H1 (cell line): Measurements from ENCODE around the gene AGPS. TPM values are rescaled to one million over a fixed set of nuclear protein-coding genes. Genes with fewer than 3 reads are reported as not detected.

Source experiments
- CTCF ChIA-PET: fragments of 300-600 bp; sonication (Branson Sonifier 250); formaldehyde crosslinking; loops from one replicate; lab custom pipeline; 2021; ENCODE audit not compliant: partially characterized antibody; lab: Charles Lee
- POLR2A ChIA-PET: fragments of 300-600 bp; sonication (Branson Sonifier 250); formaldehyde crosslinking; loops from one replicate; lab custom pipeline; 2021; ENCODE audit warnings: inconsistent platforms; ENCODE audit not compliant: partially characterized antibody; lab: Charles Lee
- DNase-seq, 2 experiments: peaks; one replicate each; pipeline versions ENCODE4 v3.0.0 to v3.0.0-alpha.2; 2010 to 2022; ENCODE audit warnings: low spot score in 2 of 2, low read depth in 1 of 2, mixed read lengths in 1 of 2
- FAIRE-seq: peaks from 2 replicates; lab custom pipeline; 2011; peaks lifted over from hg19 to GRCh38; lab: Jason Lieb, UNC
- H2AFZ ChIP-seq: 2 replicates; pipeline ENCODE4 v1.8.1; 2012; ENCODE audit warnings: low read length, inconsistent platforms
- H2AK5ac ChIP-seq: 2 replicates; pipeline ENCODE4 v1.6.1; 2013; ENCODE audit warnings: low read depth, low read length
- H2BK120ac ChIP-seq: replicated peaks from 2 replicates; pipeline ENCODE3; 2013; ENCODE audit warnings: low read depth, low read length, inconsistent platforms
- H2BK12ac ChIP-seq: 2 replicates; pipeline ENCODE4 v1.6.1; 2013; ENCODE audit warnings: low read depth, low read length
- H2BK15ac ChIP-seq: 2 replicates; pipeline ENCODE4 v1.6.1; 2013; ENCODE audit warnings: low read length
- H2BK20ac ChIP-seq: 2 replicates; pipeline ENCODE4 v1.6.1; 2013; ENCODE audit warnings: low read length
- H2BK5ac ChIP-seq: 2 replicates; pipeline ENCODE4 v1.6.1; 2013; ENCODE audit warnings: low read depth, low read length
- H3K14ac ChIP-seq: 2 replicates; pipeline ENCODE4 v1.6.1; 2013; ENCODE audit warnings: inconsistent platforms; ENCODE audit not compliant: insufficient read length
- H3K18ac ChIP-seq: 2 replicates; pipeline ENCODE4 v1.6.1; 2013; ENCODE audit warnings: low read length; ENCODE audit errors: extremely low read depth
- H3K23ac ChIP-seq: 2 replicates; pipeline ENCODE4 v1.6.1; 2013; ENCODE audit warnings: inconsistent platforms; ENCODE audit not compliant: insufficient read length
- H3K23me2 ChIP-seq: 2 replicates; pipeline ENCODE4 v1.6.1; 2013; ENCODE audit warnings: low read depth, low read length
- H3K27ac ChIP-seq: 2 replicates; pipeline ENCODE4 v1.6.1; 2011; ENCODE audit warnings: low read depth, low read length, inconsistent platforms
- H3K27me3 ChIP-seq, 4 experiments: replicated peaks in 1 of 4; 1 replicate in 1 of 4; 2 replicates in 3 of 4; pipeline versions ENCODE4 v1.6.1 to v1.8.1; 2011 to 2013; ENCODE audit warnings: low read length in 3 of 4, mild to moderate bottlenecking in 3 of 4, inconsistent platforms in 2 of 4, mixed read lengths in 2 of 4, moderate library complexity in 1 of 4; ENCODE audit not compliant: control insufficient read depth in 3 of 4, insufficient read depth in 3 of 4; ENCODE audit errors: extremely low read depth in 1 of 4
- H3K36me3 ChIP-seq, 4 experiments: 2 replicates each; pipeline versions ENCODE4 v1.6.1 to v1.8.1; 2011 to 2013; ENCODE audit warnings: mild to moderate bottlenecking in 4 of 4, low read length in 3 of 4, moderate library complexity in 2 of 4, control low read depth in 1 of 4, inconsistent platforms in 1 of 4; ENCODE audit not compliant: insufficient read depth in 4 of 4, control insufficient read depth in 2 of 4
- H3K4ac ChIP-seq: replicated peaks from 2 replicates; pipeline ENCODE3; 2013; ENCODE audit warnings: low read length, low read depth, mixed read lengths, inconsistent platforms; ENCODE audit not compliant: insufficient read length
- H3K4me1 ChIP-seq, 4 experiments: replicated peaks in 1 of 4; 1 replicate in 1 of 4; 2 replicates in 3 of 4; pipeline versions ENCODE4 v1.6.1 to v1.8.1; 2011 to 2013; ENCODE audit warnings: low read length in 3 of 4, inconsistent platforms in 2 of 4, mixed read lengths in 1 of 4; ENCODE audit not compliant: insufficient read depth in 4 of 4, control insufficient read depth in 3 of 4
- H3K4me2 ChIP-seq, 2 experiments: 2 replicates each; pipeline versions ENCODE4 v1.6.1 to v1.8.1; 2011 to 2013; ENCODE audit warnings: low read depth in 2 of 2, low read length in 2 of 2, control low read depth in 1 of 2, inconsistent platforms in 1 of 2, mild to moderate bottlenecking in 1 of 2; ENCODE audit not compliant: insufficient read depth in 1 of 2
- H3K4me3 ChIP-seq, 4 experiments: fragments of 200-600, 300-600 bp in 1 of 4; sonication (generic), shearing (Covaris generic), sonication (Bioruptor Twin) in 1 of 4; 2 replicates each; pipeline versions ENCODE4 v1.5.1 to v1.8.1; 2011 to 2016; ENCODE audit warnings: low read length in 4 of 4, low read depth in 3 of 4, control low read depth in 2 of 4, inconsistent platforms in 2 of 4, mild to moderate bottlenecking in 2 of 4, mixed read lengths in 1 of 4, moderate library complexity in 1 of 4; ENCODE audit not compliant: insufficient read depth in 2 of 4; ENCODE audit errors: extremely low read depth in 1 of 4
- H3K56ac ChIP-seq: replicated peaks from 2 replicates; pipeline ENCODE3; 2013; ENCODE audit warnings: low read depth, mild to moderate bottlenecking, mixed read lengths, low read length, inconsistent platforms; ENCODE audit not compliant: insufficient read length
- H3K79me1 ChIP-seq: 2 replicates; pipeline ENCODE4 v1.6.1; 2013; ENCODE audit warnings: low read depth, low read length, control low read depth
- H3K79me2 ChIP-seq, 2 experiments: 2 replicates each; pipeline versions ENCODE4 v1.6.1 to v1.8.1; 2012 to 2013; ENCODE audit warnings: low read length in 2 of 2, mild to moderate bottlenecking in 2 of 2, inconsistent platforms in 1 of 2; ENCODE audit not compliant: insufficient read depth in 2 of 2, control insufficient read depth in 1 of 2
- H3K9ac ChIP-seq, 4 experiments: replicated peaks in 1 of 4; 1 replicate in 1 of 4; 2 replicates in 3 of 4; pipeline versions ENCODE4 v1.6.1 to v1.8.1; 2011 to 2013; ENCODE audit warnings: low read depth in 3 of 4, low read length in 3 of 4, control low read depth in 2 of 4, mild to moderate bottlenecking in 2 of 4, moderate library complexity in 2 of 4, inconsistent platforms in 1 of 4; ENCODE audit errors: extremely low read depth in 1 of 4
- H3K9me3 ChIP-seq, 2 experiments: 2 replicates each; pipeline versions ENCODE4 v1.6.1 to v1.8.1; 2012 to 2013; ENCODE audit warnings: mild to moderate bottlenecking in 2 of 2, moderate library complexity in 2 of 2, control low read depth in 1 of 2, inconsistent platforms in 1 of 2, low read depth in 1 of 2, low read length in 1 of 2, mixed read lengths in 1 of 2; ENCODE audit not compliant: insufficient read depth in 2 of 2
- H4K20me1 ChIP-seq, 2 experiments: replicated peaks in 1 of 2; 2 replicates each; pipeline versions ENCODE3 to v1.8.1; 2011 to 2013; ENCODE audit warnings: inconsistent platforms in 2 of 2, low read length in 2 of 2, mild to moderate bottlenecking in 1 of 2; ENCODE audit not compliant: insufficient read depth in 2 of 2, control insufficient read depth in 1 of 2
- H4K5ac ChIP-seq: 2 replicates; pipeline ENCODE4 v1.6.1; 2013; ENCODE audit warnings: low read length, low read depth, mixed read lengths, inconsistent platforms; ENCODE audit not compliant: insufficient read length
- H4K8ac ChIP-seq: 2 replicates; pipeline ENCODE4 v1.8.0; 2013; ENCODE audit warnings: mild to moderate bottlenecking, moderate library complexity, low read length, inconsistent platforms; ENCODE audit not compliant: insufficient read depth; ENCODE audit errors: extremely low read depth
- H4K91ac ChIP-seq: replicated peaks from 2 replicates; pipeline ENCODE3; 2013; ENCODE audit warnings: low read length, mixed read lengths, inconsistent platforms; ENCODE audit not compliant: insufficient read length
- BRCA1 ChIP-seq: IDR thresholded peaks from 2 replicates; pipeline ENCODE4 v1.6.1; 2012; ENCODE audit warnings: low read depth, low read length, improper control_type of control experiment
- CBX8 ChIP-seq: fragments of 300-800, 300-1000 bp; sonication (generic); IDR thresholded peaks from 2 replicates; pipeline ENCODE4 v1.7.1; 2016; ENCODE audit warnings: low read depth, low read length, borderline replicate concordance
- CTCF ChIP-seq, 3 experiments: IDR thresholded peaks; 1 replicate in 2 of 3; 2 replicates in 1 of 3; pipeline versions ENCODE4 v1.5.1 to v1.6.1; 2011; ENCODE audit warnings: low read length in 3 of 3, mild to moderate bottlenecking in 3 of 3, inconsistent platforms in 2 of 3, low read depth in 1 of 3, moderate library complexity in 1 of 3; ENCODE audit not compliant: insufficient read depth in 1 of 3; ENCODE audit errors: control extremely low read depth in 1 of 3
- EP300 ChIP-seq, 2 experiments: IDR thresholded peaks; 1 replicate in 1 of 2; 2 replicates in 1 of 2; pipeline ENCODE4 v1.6.1; 2011 to 2012; ENCODE audit warnings: low read depth in 2 of 2, low read length in 2 of 2, mild to moderate bottlenecking in 2 of 2, borderline replicate concordance in 1 of 2, inconsistent platforms in 1 of 2, moderate library complexity in 1 of 2
- FOSL1 ChIP-seq: IDR thresholded peaks from 2 replicates; pipeline ENCODE4 v1.6.1; 2011; ENCODE audit warnings: mild to moderate bottlenecking, low read depth, low read length, moderate library complexity; ENCODE audit not compliant: insufficient read depth
- MAX ChIP-seq: IDR thresholded peaks from 2 replicates; pipeline ENCODE4 v1.6.1; 2012; ENCODE audit warnings: inconsistent platforms
- SIN3A ChIP-seq, 2 experiments: IDR thresholded peaks in 1 of 2; conservative IDR thresholded peaks in 1 of 2; 2 replicates each; pipeline ENCODE4 v1.6.1; 2011 to 2012; ENCODE audit warnings: low read length in 2 of 2, improper control_type of control experiment in 1 of 2, low read depth in 1 of 2, mild to moderate bottlenecking in 1 of 2
- SIX5 ChIP-seq: IDR thresholded peaks from 2 replicates; pipeline ENCODE4 v1.6.1; 2011; ENCODE audit warnings: mild to moderate bottlenecking, low read depth, low read length
- SP1 ChIP-seq: IDR thresholded peaks from 2 replicates; pipeline ENCODE4 v1.6.1; 2011; ENCODE audit warnings: low read depth, low read length
- SUZ12 ChIP-seq: fragments of 200-600 bp; sonication (generic); IDR thresholded peaks from 2 replicates; pipeline ENCODE4 v1.6.1; 2012; ENCODE audit warnings: mild to moderate bottlenecking, inconsistent platforms, low read length, moderate library complexity, mixed read lengths
- TCF12 ChIP-seq: IDR thresholded peaks from 2 replicates; pipeline ENCODE4 v1.6.1; 2011; ENCODE audit warnings: low read depth, mild to moderate bottlenecking, low read length
- TEAD4 ChIP-seq: IDR thresholded peaks from 2 replicates; pipeline ENCODE4 v1.6.1; 2012; ENCODE audit warnings: low read depth, low read length, inconsistent platforms, mixed read lengths
- polyA plus RNA-seq, 7 experiments: library from polyadenylated mRNA; depleted of rRNA in 3 of 7; stranded (reverse) in 5 of 7; unstranded in 2 of 7; fragments of >200 nt in 5 of 7; fragments of 200-250 nt in 2 of 7; gene quantifications; 1 replicate in 5 of 7; 2 replicates in 1 of 7; 4 replicates in 1 of 7; pipeline versions ENCODE4 v1.2.1 to v1.2.3, GENCODE V29; 2011 to 2013; ENCODE audit warnings: missing spikeins in 2 of 7, mixed read lengths in 2 of 7
- total RNA-seq: library from RNA; stranded (reverse); fragmentation: NEBNext Ultra II Directional; extraction: Animal tissue kit (Norgen Biotek cat#: 25700); gene quantifications from 2 replicates; pipeline ENCODE4 v1.2.1, GENCODE V29; 2021

Gene AGPS
- total and polyA plus RNA-seq, 2 of the 8 experiments (the other 6 are each of a cell fraction or from before 2014, with no cell fraction given): 7.3 to 57.8 TPM

GRCh38 chr2:177547122-177547521 lies 154.5 kb downstream of the AGPS start:
- peaks cover 16 to 17% of the 10 kb centered on the region in 2 experiments for H3K9me3 ChIP-seq
- H3K4me2 ChIP-seq: no peak overlapping the region
- H3K4me3 ChIP-seq: no peak overlapping the region
- H2AK5ac ChIP-seq: no peak overlapping the region
- H3K4me1 ChIP-seq: 0 out of 7 replicates have a peak, but pooled peaks cover 0 to 3% (median 0%) of the 10 kb centered on the region in 4 experiments
- H3K79me2 ChIP-seq: no peaks in the 10 kb centered on the region
- no peak overlapping the region for H3K4ac ChIP-seq
- H2BK5ac ChIP-seq: no peak overlapping the region
- H4K91ac ChIP-seq: no peak overlapping the region
- H3K23me2 ChIP-seq: peaks cover 2% of the 10 kb centered on the region; the same call in 1 of the 2 replicates
- H4K8ac ChIP-seq: no peak overlapping the region
- POLR2A ChIA-PET: interaction anchor here (1.0 kb wide), 1 partner anchor 154 kb away, joined by 4 read pairs; no protein-coding TSS in a partner anchor
- no peak overlapping the region for H3K23ac ChIP-seq
- no peak overlapping the region for H2BK20ac ChIP-seq
- H3K79me1 ChIP-seq: no peaks in the 10 kb centered on the region
- no peaks in the 10 kb centered on the region; a peak in 1 of 8 replicates for H3K36me3 ChIP-seq
- H4K20me1 ChIP-seq: no peaks in the 10 kb centered on the region
- no peak overlapping the region for H3K27ac ChIP-seq
- no peak overlapping the region for H3K56ac ChIP-seq
- H3K18ac ChIP-seq: no peak overlapping the region
- no peak overlapping the region for H2BK12ac ChIP-seq
- DNase-seq: no peak
- no peak overlapping the region for H3K14ac ChIP-seq
- no peak overlapping the region for H2BK15ac ChIP-seq
- no peaks in the 10 kb centered on the region for H3K27me3 ChIP-seq
- H4K5ac ChIP-seq: no peak overlapping the region
- no peak for FAIRE-seq
- H3K9ac ChIP-seq: no peak overlapping the region
- no peak overlapping the region for H2BK120ac ChIP-seq
- CTCF ChIA-PET: no interaction called here
- H2AFZ ChIP-seq: no peak overlapping the region
- TF ChIP-seq SIN3A (conservative IDR thresholded peaks at IDR 0.05 in 1 of 2, IDR thresholded peaks at IDR 0.05 in 1 of 2; ENCODE audit: low read depth in 1 of 2, low read length in 2 of 2): no peak
- TF ChIP-seq FOSL1: no peak
- no peak for TF ChIP-seq SP1
- TF ChIP-seq TCF12: no peak
- TF ChIP-seq TEAD4: no peak
- TF ChIP-seq CBX8: no peak
- TF ChIP-seq BRCA1: no peak
- no peak for TF ChIP-seq SUZ12
- no peak for TF ChIP-seq SIX5
- no peak for TF ChIP-seq CTCF (IDR thresholded peaks at IDR 0.05; ENCODE audit: control extremely low read depth in 1 of 3, insufficient read depth in 1 of 3, low read depth in 1 of 3, low read length in 3 of 3)
- TF ChIP-seq EP300 (IDR thresholded peaks at IDR 0.05; ENCODE audit: borderline replicate concordance in 1 of 2, low read depth in 2 of 2, low read length in 2 of 2): no peak
- no peak for TF ChIP-seq MAX
